ENCODE results near the gene EPHB1. TPM values are rescaled to one million over a fixed set of nuclear protein-coding genes. Genes with fewer than 3 reads are reported as not detected.

Gene EPHB1
- total RNA-seq, 4 donors from 2014 or later = 0.08 to 1.1 (median 0.72) TPM

DNA sequence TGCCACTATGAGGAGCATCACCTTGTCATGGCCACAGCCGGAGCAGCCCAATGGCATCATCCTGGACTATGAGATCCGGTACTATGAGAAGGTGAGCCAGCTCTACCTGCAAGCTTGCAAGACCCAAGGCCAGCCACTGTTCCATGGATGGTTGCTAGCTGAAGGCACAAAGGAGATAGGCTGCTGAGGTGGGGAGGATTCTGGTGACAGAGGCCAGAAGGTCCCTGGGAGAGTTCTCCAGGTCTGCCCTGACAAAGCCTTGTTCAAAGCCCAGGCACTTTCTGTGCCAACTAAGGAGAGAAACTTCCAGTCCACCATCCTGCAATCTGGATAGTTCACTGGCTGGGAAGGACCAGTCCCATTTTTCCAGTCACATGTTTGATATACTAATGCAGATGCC lies 359.1 kb downstream of the EPHB1 start:
- no peak for TF ChIP-seq POLR2A (IDR thresholded peaks at IDR 0.05)
- TF ChIP-seq, protein P1, sequence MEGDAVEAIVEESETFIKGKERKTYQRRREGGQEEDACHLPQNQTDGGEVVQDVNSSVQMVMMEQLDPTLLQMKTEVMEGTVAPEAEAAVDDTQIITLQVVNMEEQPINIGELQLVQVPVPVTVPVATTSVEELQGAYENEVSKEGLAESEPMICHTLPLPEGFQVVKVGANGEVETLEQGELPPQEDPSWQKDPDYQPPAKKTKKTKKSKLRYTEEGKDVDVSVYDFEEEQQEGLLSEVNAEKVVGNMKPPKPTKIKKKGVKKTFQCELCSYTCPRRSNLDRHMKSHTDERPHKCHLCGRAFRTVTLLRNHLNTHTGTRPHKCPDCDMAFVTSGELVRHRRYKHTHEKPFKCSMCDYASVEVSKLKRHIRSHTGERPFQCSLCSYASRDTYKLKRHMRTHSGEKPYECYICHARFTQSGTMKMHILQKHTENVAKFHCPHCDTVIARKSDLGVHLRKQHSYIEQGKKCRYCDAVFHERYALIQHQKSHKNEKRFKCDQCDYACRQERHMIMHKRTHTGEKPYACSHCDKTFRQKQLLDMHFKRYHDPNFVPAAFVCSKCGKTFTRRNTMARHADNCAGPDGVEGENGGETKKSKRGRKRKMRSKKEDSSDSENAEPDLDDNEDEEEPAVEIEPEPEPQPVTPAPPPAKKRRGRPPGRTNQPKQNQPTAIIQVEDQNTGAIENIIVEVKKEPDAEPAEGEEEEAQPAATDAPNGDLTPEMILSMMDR (IDR thresholded peaks at IDR 0.05) = no peak
- Histone ChIP-seq H3K27ac (no peak overlapping the region), H3K4me1 (no peaks in the 10 kb centered on the region), H3K4me3 (no peak overlapping the region), H3K27me3 (no peaks in the 10 kb centered on the region), H3K36me3 (no peaks in the 10 kb centered on the region), H3K9me3 (no peaks in the 10 kb centered on the region)
- no peak for DNase-seq
- 100% methylated on average over 1 of the region's 2 CpGs; no CpG with 5 or more reads in 1 of the 2 donors for WGBS, 2 donors
- intact Hi-C loops (cut with DNase I) = no loop called here

GRCh38 chr3:135155228-135155627 lies 360.2 kb downstream of the EPHB1 start:
- Histone ChIP-seq H3K27ac (no peak overlapping the region), H3K9me3 (no peaks in the 10 kb centered on the region), H3K36me3 (no peaks in the 10 kb centered on the region), H3K27me3 (no peaks in the 10 kb centered on the region), H3K4me1 (no peaks in the 10 kb centered on the region), H3K4me3 (no peak overlapping the region)
- no peak for DNase-seq
- intact Hi-C loops (cut with DNase I) = no loop called here
- TF ChIP-seq, protein P1 (IDR thresholded peaks at IDR 0.05) = no peak
- TF ChIP-seq POLR2A (IDR thresholded peaks at IDR 0.05) = no peak
- 69 to 79% methylated on average over 4 of the region's 4 CpGs for whole genome bisulfite sequencing, 2 donors

DNA sequence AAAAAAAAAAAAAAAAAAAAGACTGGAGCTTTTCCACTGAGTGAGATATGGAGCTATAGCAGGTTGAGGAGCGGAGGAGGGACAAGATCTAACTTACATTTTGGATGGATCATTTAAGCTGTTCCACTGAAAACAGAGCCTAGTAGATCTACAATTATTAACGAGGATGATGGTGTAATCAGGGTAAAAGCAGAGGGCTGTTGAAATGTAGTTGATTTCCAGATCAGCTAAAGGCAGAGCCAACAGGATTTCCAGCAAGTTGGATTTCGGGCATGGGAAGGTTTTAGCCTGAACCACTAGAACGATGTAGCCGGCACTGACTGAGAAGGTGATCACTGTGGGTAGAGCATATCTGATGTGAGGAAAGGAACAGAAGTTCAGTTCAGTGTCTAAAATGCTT lies 360.7 kb downstream of the EPHB1 start:
- intact Hi-C loops (cut with DNase I) = no loop called here
- H3K4me3 ChIP-seq = no peak overlapping the region
- H3K27me3 ChIP-seq = no peaks in the 10 kb centered on the region
- no peak for DNase-seq
- WGBS, 2 donors = 81 to 89% methylated on average over 5 of the region's 5 CpGs
- no peaks in the 10 kb centered on the region for H3K9me3 ChIP-seq
- H3K4me1 ChIP-seq = no peaks in the 10 kb centered on the region
- no peak for TF ChIP-seq POLR2A (IDR thresholded peaks at IDR 0.05)
- TF ChIP-seq, protein P1 (IDR thresholded peaks at IDR 0.05) = no peak
- no peaks in the 10 kb centered on the region for H3K36me3 ChIP-seq
- no peak overlapping the region for H3K27ac ChIP-seq

DNA sequence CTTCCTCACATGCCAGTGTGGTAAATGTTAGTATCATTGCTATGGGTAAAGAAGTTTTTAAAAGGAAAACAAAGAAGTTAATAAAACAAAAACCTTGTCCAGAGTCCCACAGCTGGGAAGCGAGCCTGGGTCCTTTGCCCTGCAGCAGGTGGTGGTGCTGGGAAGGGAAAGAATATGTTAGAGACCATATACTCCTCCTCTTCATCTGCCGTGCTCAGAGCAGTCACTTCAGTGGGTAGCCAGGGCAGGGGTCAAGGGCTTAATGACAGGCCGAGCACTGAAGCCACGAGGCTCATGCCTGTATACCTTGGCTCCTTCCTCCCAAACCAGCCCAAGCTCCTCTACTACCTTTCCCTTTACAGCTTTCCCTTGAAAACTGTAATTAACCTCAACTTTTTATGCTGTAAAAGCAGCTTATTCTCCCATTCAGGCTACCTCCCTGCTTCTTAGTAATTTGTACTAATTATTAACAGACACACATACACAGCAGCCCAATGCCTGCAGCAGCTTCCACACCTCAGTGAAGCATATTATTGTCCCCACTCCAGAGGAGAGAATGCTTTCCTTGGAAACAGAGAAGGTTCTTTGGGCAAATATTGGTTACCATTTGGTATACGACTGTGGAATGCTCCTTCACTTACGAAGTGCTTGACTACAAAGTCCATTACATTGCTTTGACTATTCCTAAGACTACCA lies 362.1 kb downstream of the EPHB1 start:
- 61% methylated on average over 5 to 6 of the region's 6 CpGs for WGBS, 2 donors
- Histone ChIP-seq H3K27me3 (no peaks in the 10 kb centered on the region), H3K36me3 (no peaks in the 10 kb centered on the region), H3K4me1 (no peaks in the 10 kb centered on the region), H3K9me3 (no peaks in the 10 kb centered on the region), H3K4me3 (no peak overlapping the region), H3K27ac (no peak overlapping the region)
- intact Hi-C loops (cut with DNase I) = no loop called here
- no peak for TF ChIP-seq POLR2A (IDR thresholded peaks at IDR 0.05)
- TF ChIP-seq, protein P1 (IDR thresholded peaks at IDR 0.05) = no peak
- no peak for DNase-seq

- H3K27ac ChIP-seq = no peak overlapping the region
- intact Hi-C loops (cut with DNase I) = no loop called here
- no peaks in the 10 kb centered on the region for H3K27me3 ChIP-seq
- H3K4me1 ChIP-seq = no peaks in the 10 kb centered on the region
- H3K4me3 ChIP-seq = no peak overlapping the region
- TF ChIP-seq, protein P1 (IDR thresholded peaks at IDR 0.05) = no peak
- no peak for TF ChIP-seq POLR2A (IDR thresholded peaks at IDR 0.05)
- no peaks in the 10 kb centered on the region for H3K9me3 ChIP-seq
- H3K36me3 ChIP-seq = no peaks in the 10 kb centered on the region
- DNase-seq = no peak
- 66 to 78% methylated on average over 5 of the region's 5 CpGs for WGBS, 2 donors
Measured at GRCh38 chr3:135158520-135158919, 363.5 kb downstream of the EPHB1 start.

Data from esophagus squamous epithelium (tissue), 5 donors.